ENCODE measurements around the gene ALPI.

- TF ChIP-seq, protein P1, sequence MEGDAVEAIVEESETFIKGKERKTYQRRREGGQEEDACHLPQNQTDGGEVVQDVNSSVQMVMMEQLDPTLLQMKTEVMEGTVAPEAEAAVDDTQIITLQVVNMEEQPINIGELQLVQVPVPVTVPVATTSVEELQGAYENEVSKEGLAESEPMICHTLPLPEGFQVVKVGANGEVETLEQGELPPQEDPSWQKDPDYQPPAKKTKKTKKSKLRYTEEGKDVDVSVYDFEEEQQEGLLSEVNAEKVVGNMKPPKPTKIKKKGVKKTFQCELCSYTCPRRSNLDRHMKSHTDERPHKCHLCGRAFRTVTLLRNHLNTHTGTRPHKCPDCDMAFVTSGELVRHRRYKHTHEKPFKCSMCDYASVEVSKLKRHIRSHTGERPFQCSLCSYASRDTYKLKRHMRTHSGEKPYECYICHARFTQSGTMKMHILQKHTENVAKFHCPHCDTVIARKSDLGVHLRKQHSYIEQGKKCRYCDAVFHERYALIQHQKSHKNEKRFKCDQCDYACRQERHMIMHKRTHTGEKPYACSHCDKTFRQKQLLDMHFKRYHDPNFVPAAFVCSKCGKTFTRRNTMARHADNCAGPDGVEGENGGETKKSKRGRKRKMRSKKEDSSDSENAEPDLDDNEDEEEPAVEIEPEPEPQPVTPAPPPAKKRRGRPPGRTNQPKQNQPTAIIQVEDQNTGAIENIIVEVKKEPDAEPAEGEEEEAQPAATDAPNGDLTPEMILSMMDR (IDR thresholded peaks at IDR 0.05): no peak
- TF ChIP-seq POLR2A (IDR thresholded peaks at IDR 0.05): no peak
- no peak for TF ChIP-seq POLR2AphosphoS5 (IDR thresholded peaks at IDR 0.05)
Observed at GRCh38 chr2:232505856-232506255, 49.9 kb downstream of the ALPI start.

Data from prostate gland (tissue), 2 donors.